GM19467 (cell line): ENCODE measurements around the gene COLQ.
"Not testable (repeated sequence)": the region's sequence is repeated elsewhere in the genome, so short reads cannot be mapped to it uniquely, and the experiment has no call there.

Experiments
- ATAC-seq: cut with Tn5 transposase; IDR thresholded peaks from one replicate; pipeline ENCODE4 v1.9.1; 2021; ENCODE audit warnings: mild to moderate bottlenecking, moderate library complexity; ENCODE audit not compliant: unreplicated experiment

COLQ gene

DNA sequence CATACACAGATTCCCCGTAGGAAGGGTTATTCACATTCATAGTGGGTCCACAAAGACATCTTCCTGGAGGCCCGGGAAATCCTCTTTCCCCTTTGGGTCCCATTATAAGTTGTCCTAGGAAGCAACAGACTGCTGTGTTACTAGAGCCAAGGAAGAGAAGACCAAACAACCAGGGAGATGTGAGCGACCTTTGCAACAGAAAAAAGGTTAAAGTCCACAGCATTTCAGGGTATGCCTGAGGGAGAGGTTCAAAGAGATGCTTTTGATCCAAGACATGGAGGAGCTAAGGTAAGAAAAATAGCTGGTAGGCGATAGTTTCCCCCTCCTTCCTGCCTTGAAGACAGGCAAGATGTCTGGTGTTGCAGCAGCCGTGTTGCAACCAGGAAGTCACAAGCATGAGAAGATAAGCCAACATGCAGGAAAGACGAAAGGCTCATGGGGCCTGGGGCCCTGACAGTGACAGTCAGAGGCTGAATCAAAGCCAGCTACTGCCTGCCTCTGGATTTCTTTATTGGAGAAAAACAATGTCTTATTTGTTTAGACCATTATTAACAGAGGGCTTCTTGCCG, 63.2 kb downstream of the COLQ start:
- ATAC-seq = no peak

DNA sequence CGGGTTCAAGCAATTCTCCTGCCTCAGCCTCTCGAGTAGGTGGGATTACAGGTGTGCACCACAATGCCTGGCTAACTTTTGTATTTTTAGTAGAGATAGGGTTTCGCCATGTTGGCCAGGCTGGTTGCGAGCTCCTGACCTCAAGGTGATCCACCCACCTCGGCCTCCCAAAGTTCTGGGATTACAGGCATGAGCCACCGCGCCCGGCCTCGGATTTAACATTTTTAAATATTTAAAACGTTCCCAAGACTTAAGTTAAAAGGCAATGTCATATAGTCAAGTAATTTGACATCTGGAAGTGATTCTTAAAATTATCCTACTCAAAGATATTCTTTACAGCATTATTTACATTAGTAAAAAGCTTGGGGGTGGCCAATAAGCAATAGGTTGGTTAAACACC, 64.6 kb downstream of the COLQ start:
- not testable (repeated sequence) for ATAC-seq

- no peak for ATAC-seq
Measured at GRCh38 chr3:15456321-15456720, 65.2 kb downstream of the COLQ start.

DNA sequence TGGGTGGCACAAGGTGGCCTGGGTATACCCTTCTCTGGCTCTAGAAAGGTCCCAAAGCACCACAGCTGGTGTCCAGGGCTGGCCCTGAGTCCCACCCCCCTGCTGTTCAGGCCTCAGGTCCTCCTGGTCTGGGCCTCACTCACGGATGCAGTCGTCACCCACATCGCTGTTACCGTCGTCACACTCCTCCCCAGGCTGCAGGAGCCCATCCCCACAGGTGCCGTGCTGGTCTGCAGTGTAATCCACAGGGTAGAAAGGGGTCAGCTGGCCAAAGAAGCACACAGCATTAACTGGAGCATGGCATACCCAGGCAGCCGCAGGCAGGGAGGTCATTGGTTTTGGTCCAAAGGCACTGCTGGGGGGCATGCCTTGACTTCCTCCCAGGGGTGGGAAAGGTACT, 65.8 kb downstream of the COLQ start:
- ATAC-seq = no peak

- ATAC-seq = no peak
Measured at GRCh38 chr3:15454965-15455364, 66.5 kb downstream of the COLQ start.

DNA sequence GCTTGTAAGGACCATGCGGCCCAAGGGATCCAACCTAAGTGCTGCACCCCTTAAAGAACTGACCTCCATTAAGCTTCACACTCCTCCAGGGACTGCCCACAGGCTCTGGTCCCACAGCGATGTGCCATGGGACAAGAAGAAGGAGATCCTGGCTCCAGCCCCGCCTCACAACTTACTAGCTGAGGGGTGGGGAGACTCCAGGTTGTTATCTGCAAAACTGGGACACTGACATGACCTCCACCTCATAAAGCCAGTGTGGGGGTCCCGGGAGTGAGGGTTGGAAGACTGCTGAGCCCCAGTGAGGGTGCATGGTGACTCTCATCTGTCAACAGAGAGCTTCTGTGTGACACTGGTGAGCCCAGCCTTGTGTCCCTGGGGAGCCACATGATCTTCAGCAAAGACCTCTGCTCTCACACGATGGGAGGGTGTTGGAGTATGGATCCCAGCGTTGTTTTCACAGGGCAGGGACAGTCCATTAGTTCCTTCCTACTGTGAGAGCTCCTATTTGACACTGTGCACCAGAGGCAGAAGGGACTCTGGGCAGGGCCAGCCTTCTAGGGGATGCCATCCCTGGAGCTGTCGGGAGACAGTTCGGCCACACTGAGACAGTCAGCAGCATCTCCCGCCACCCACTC, 67.4 kb downstream of the COLQ start:
- ATAC-seq = no peak

DNA sequence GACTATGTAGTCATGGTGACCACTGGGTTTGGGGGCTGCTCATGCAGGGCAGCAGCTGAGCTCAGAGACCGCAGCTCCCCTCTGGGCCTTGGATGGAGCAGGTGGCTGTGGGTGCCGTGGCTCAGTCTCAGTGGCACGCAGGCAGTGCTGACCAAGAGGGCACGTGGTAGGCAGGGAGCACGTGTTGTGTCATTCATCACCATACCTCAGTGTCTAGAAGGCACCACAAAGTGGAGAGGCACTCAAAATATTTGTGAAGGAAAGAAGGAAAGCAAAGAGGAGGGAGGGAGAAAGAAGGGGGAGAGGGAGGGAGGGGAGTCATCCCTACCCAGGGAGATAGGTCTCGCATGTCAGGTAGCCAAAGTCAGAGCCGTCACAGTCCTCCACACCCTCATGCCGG, 68.0 kb downstream of the COLQ start:
- ATAC-seq = no peak

DNA sequence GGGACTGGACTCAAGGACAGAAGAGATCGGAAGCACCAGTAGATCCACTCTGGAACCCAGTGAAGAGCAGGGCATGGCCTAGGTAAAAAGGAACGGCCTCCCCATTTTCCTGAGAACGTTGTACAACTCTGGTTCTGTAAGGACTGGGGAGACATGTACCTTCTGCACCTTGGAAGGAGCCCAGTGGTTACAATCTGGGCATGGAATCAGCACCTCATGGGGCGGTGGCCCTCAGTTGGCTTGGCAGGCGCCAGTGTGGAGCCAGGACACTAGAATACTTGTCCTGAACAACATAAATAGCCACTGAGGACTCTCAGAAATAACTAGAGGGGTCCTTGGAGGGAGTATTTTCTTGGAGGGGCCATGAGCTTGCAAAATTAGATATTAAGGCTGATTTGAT, 68.5 kb downstream of the COLQ start:
- no peak for ATAC-seq

DNA sequence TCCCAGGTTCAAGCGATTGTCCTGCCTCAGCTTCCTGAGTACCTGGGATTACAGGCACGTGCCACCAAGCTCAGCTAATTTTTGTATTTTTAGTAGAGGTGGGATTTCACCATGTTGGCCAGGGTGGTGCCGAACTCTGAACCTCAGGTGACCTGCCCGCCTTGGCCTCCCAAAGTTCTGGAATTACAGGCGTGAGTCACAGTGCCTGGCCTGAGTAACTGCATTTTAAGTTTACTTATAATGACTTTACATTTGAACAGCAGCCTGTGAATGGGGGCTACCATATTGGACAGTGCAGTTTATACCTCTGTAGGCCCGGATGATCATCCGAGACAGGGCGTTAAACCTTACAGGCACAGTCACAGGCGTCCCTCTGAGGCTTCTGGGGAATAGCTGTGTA, 69.3 kb downstream of the COLQ start:
- ATAC-seq = no peak

- no peak for ATAC-seq
Measured at GRCh38 chr3:15451216-15452113, 70.0 kb downstream of the COLQ start.

- ATAC-seq = no peak
Measured at GRCh38 chr3:15450438-15451215, 70.9 kb downstream of the COLQ start.

DNA sequence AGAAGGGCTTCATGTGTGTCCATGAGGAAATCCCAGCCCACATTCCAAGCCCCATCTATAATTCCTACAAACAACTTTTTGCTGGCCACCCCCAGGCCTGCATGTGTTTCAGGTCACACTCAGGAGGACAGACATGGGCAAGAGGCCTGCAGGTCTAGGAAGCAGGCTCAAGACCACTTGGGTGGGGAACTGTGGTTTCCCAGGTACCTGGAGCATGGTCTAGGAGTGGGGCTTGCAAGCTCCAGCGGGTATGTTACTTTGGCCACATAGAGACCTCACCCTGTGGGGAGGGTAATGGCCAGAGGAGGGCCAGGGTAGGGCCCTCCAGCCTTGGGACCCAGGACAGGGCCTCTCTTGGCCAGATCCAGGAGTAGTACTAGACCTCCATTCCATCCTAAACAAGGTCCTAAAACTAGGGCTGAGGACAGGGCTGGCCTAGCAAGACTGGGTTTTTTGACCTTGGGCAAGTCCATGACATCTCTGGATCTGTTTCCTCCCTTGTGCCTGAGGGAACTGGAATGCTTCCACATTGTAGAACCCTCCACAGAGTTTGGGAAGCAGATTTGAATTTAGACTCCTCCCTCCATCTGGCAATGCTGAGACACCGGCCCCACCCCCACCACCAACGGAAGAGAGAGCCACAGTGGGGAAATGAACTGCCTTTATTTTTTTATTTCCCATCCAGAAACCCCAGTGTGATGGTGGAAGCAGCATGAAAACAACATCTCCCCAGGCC, 71.8 kb downstream of the COLQ start:
- ATAC-seq = no peak

GRCh38 chr3:15443826-15444524, 77.5 kb downstream of the COLQ start:
- no peak for ATAC-seq

DNA sequence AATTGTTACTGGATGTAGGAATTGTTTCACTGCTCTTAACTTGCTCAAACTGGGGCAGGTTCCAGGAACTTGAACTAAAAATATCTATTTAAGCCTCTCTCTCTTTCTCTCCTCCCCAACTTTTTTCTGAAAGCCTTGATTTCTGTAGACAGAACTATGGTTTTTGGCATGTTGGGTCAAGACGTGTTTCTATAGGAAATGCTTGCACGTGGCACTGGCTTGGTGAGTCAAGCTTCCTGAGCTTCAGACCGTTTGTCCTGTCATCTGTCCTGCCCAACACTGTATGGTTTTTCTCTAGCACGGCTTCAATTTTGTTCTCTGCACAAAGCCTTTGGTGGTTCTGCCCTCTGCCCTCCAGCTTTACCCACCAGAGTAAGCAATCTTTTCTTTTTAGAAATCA, 80.6 kb downstream of the COLQ start:
- no peak for ATAC-seq

- no peak for ATAC-seq
Measured at GRCh38 chr3:15439476-15439875, 82.0 kb downstream of the COLQ start.

GRCh38 chr3:15438983-15439382, 82.5 kb downstream of the COLQ start:
- ATAC-seq = no peak

DNA sequence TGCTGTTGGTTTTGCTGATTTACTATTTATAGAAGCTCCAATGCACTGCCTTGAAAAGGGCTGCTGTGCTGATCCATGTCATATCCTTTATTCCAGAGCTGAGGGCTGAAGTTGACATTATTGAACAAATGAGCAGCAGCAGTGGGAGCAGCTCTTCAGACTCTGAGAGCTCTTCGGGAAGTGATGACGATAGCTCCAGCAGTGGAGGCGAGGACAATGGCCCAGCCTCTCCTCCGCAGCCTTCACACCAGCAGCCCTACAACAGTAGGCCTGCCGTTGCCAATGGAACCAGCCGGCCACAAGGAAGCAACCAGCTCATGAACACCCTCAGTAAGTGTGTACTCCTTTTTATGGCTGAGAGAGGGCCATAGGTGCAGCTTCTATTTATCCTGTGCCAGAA, 85.3 kb downstream of the COLQ start:
- no peak for ATAC-seq

DNA sequence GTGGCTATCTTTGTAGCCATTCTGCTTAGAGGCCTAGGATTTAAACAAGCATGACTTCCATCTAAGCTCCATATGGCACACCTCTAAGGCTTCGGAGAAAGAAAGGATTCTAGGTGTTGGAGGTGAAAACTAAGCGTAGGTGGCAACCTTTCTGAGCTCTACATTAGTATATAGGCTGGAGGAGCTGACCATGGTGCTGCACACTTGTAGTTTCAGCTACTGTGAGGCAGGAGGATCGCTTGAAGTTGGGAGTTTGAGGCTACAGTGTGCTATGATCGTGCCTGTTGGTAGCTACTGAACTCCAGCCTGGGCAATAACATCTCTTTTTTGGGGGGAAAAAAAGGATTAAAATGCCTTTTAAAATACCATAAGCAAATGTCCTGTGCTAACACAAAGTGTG, 86.8 kb downstream of the COLQ start:
- ATAC-seq = no peak

- ATAC-seq = no peak
Measured at GRCh38 chr3:15433531-15433930, 88.0 kb downstream of the COLQ start.

- no peak for ATAC-seq
Measured at GRCh38 chr3:15431256-15431837, 90.2 kb downstream of the COLQ start.
